Renal cortex interstitium (tissue), 11 donors: ENCODE results near the gene DNAJB8. TPM values are rescaled to one million over a fixed set of nuclear protein-coding genes. Genes with fewer than 3 reads are reported as not detected.

Experiments
- DNase-seq, 11 donors: peaks; one replicate each; pipeline ENCODE4 v3.0.0-alpha.2; 2013; ENCODE audit warnings: low read depth in 9 of 11, low spot score in 4 of 11; ENCODE audit errors: extremely low read depth in 1 of 11
- polyA plus RNA-seq, 3 donors: library from polyadenylated mRNA; unstranded; fragments of 120-200 nt; gene quantifications; one replicate each; pipeline ENCODE4 v1.2.1, GENCODE V29; 2013; ENCODE audit not compliant: insufficient read length in 3 of 3

Gene DNAJB8
- polyA plus RNA-seq, 3 donors, result not detected

DNA sequence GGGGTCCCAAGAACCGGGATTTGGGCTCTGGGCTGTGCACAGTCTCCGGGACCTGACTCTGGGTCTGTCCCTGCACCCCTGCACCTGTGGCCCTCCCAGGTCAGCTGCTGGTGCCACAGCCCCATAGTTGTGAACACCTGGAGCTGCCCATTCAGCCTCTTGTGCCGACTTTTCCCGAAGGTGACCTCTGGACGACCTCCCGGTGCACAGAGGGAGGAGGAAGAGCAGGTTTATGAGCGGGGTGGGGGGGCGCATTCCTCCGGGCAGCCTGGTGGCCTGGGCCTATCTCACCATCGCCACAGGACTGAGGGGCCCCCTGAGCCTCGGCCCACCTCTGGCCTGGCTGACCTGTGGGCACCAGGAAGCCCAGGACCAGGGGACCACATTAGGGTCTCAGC, 45.3 kb downstream of the DNAJB8 start:
- no peak for DNase-seq

GRCh38 chr3:128420720-128421438, 45.8 kb downstream of the DNAJB8 start:
- DNase-seq, result no peak

DNA sequence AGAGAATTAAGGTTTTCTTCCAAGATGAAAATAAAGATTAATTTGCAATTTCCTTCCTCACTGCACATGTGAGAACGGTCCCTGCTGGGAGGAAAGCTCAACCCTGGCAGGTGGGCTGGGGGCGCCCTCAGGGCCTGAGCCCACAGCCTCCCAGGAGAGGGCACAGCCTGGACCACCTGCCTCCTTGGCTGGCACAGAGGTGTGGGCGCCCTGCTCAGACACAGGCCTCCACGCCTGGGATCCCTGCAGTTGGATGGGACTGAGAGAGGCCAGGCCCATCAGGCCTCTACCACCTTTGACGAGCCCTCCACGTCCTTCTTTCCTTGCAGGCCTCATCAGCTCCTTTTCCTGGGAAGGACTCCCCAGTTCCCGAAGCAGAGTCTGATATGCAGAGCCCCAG, 46.4 kb downstream of the DNAJB8 start:
- no peak for DNase-seq

- no peak for DNase-seq
Measured at GRCh38 chr3:128419311-128419710, 47.4 kb downstream of the DNAJB8 start.

GRCh38 chr3:128418900-128419299, 47.8 kb downstream of the DNAJB8 start:
- no peak for DNase-seq

GRCh38 chr3:128416578-128417211, 50.0 kb downstream of the DNAJB8 start:
- no peak for DNase-seq

GRCh38 chr3:128415773-128416577, 50.7 kb downstream of the DNAJB8 start:
- no peak for DNase-seq

GRCh38 chr3:128415200-128415772, 51.4 kb downstream of the DNAJB8 start:
- DNase-seq, result no peak

DNA sequence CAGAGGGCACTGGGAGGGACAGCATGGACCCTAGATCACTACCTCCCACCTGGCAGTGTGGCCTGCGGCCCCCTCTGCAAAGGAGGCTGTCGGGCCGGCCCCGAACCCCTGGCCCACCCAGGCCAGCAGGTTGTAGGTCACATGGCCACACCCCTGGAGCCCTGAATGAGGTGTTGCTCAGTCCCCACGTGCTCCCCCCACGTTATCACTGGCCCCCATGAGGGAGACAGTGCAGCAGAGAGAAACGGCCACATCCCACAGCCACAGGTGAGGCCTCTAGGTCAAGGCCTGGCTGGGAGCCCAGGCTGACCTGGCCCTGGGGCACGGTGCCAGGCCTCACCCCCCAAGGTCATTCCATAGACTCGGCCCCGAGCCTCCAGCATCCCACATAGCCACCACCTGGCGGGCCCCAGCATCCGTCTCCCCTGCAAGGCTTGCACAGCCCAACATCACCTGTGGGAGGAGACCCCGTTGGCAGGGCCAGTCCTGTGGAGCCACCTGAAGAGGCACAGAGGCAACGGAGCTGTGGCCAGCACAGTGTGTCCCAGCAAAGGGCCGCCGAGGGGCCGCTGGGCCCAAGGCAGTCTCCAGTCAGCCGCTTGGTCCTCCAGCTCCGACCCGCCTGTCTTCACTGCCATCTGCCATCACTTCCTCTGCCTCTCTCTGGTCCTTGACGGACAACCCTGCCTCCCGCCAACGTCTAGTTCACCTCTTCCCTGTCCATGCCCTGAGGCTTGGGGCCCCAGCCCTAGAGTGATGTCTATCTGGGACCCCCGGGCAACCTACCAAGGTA, 53.1 kb downstream of the DNAJB8 start:
- no peak for DNase-seq

DNA sequence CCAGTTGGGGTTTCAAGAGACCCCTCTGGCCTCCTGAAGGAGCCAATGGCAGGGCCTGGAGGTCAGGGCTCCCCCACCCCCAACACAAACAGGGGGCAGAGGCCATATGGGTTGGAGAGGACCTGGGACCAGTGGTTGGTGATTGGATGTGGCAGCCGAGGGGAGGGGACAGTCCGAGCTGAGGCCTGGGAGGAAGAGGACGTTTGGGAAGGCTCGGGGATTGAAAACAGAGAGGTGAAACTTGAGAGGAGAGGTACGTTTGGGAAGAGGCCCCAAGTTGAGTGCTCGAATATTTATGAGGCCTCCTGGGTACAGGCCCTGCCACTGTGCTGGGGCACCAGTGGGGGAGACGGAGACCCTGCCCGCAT, 53.7 kb downstream of the DNAJB8 start:
- DNase-seq, result no peak

Other genes starting within 250 kb of the DNAJB8 start
- gene GATA2, start 26.3 kb upstream of the DNAJB8 start, polyA plus RNA-seq, result 10 to 100 TPM; 22.5 to 56.7 (median 38.3) TPM
- 100 to 1,000 TPM; 207 to 213 (median 213) TPM for gene RPN1, start 183.9 kb upstream of the DNAJB8 start, polyA plus RNA-seq